K562 (cell line): ENCODE measurements around the gene UMAD1. TPM values are rescaled to one million over a fixed set of nuclear protein-coding genes. Genes with fewer than 3 reads are reported as not detected.

Source experiments
- BHLHE40 ChIP-seq: IDR thresholded peaks from 2 replicates; pipeline ENCODE4 v1.6.1; 2011; ENCODE audit warnings: low read length, improper control_type of control experiment
- FOSL1 ChIP-seq: fragments of 200-800 bp; sonication (Bioruptor generic); conservative IDR thresholded peaks from 2 replicates; pipeline ENCODE4 v1.6.1; 2016; ENCODE audit warnings: missing genetic modification characterization, missing compliant biosample characterization
- FOXJ3 ChIP-seq: sonication (generic); formaldehyde crosslinking; IDR thresholded peaks from 2 replicates; pipeline ENCODE4 v1.4.0; 2020; ENCODE audit warnings: mild to moderate bottlenecking, missing genetic modification reagents
- GTF2B ChIP-seq: IDR thresholded peaks from 2 replicates; pipeline ENCODE4 v1.6.1; 2011; ENCODE audit not compliant: insufficient read length; ENCODE audit errors: extremely low read depth
- HDAC2 ChIP-seq: fragments of 450-650 bp; IDR thresholded peaks from 2 replicates; pipeline ENCODE4 v1.6.1; 2016; ENCODE audit warnings: mild to moderate bottlenecking
- HES1 ChIP-seq: fragments of 450-650 bp; IDR thresholded peaks from 2 replicates; pipeline ENCODE4 v1.6.1; 2016; ENCODE audit warnings: low read depth, mild to moderate bottlenecking, moderate library complexity
- HMG20B ChIP-seq: fragments of 250-450 bp; sonication (Bioruptor Pico); IDR thresholded peaks from 2 replicates; pipeline ENCODE4 v1.5.0; 2021; ENCODE audit warnings: mild to moderate bottlenecking
- IFI16 ChIP-seq: fragments of 250-450 bp; sonication (Bioruptor Pico); IDR thresholded peaks from 2 replicates; pipeline ENCODE4 v2.1.2; 2022; ENCODE audit warnings: mild to moderate bottlenecking, inconsistent platforms
- MIER1 ChIP-seq: fragments of 450-650 bp; IDR thresholded peaks from 2 replicates; pipeline ENCODE4 v1.6.1; 2016; ENCODE audit warnings: antibody characterized with exemption, mild to moderate bottlenecking, low read depth
- NFXL1 ChIP-seq: fragments of 450-650 bp; formaldehyde crosslinking; IDR thresholded peaks from 2 replicates; pipeline ENCODE4 v1.4.0; 2021; ENCODE audit warnings: mild to moderate bottlenecking
- NRF1 ChIP-seq, 2 experiments: fragments of 450-650 bp; IDR thresholded peaks in 1 of 2; conservative IDR thresholded peaks in 1 of 2; 2 replicates each; pipeline ENCODE4 v1.6.1; 2014; ENCODE audit warnings: mild to moderate bottlenecking in 2 of 2
- POLR2AphosphoS5 ChIP-seq: IDR thresholded peaks from 2 replicates; pipeline ENCODE4 v1.6.1; 2011; ENCODE audit warnings: mild to moderate bottlenecking, low read depth, low read length, moderate library complexity; ENCODE audit not compliant: control insufficient read depth, insufficient read depth
- RBFOX2 ChIP-seq: fragments of 200-400 bp; formaldehyde crosslinking; IDR thresholded peaks from 2 replicates; pipeline ENCODE4 v1.6.1; 2017; ENCODE audit warnings: low read depth, mild to moderate bottlenecking, low read length, moderate library complexity
- TARDBP ChIP-seq: fragments of 450-650 bp; IDR thresholded peaks from 2 replicates; pipeline ENCODE4 v1.6.1; 2016
- ZC3H4 ChIP-seq: sonication (generic); formaldehyde crosslinking; IDR thresholded peaks from 2 replicates; pipeline ENCODE4 v1.9.0; 2021; ENCODE audit warnings: missing genetic modification reagents, borderline replicate concordance
- ZNF121 ChIP-seq: sonication (generic); formaldehyde crosslinking; conservative IDR thresholded peaks from 2 replicates; pipeline ENCODE4 v1.8.0; 2022; ENCODE audit warnings: missing genetic modification reagents
- polyA plus RNA-seq, 8 experiments: library from polyadenylated mRNA; depleted of rRNA in 4 of 8; stranded (reverse) in 5 of 8; unstranded in 3 of 8; fragments of >200 nt; fragmentation: Nextera tagmentation in 2 of 8; fragmentation: Illumina TruSeq in 1 of 8; extraction: Ambion mirVana in 2 of 8; extraction: Trizol in 1 of 8; gene quantifications; 2 replicates each; pipeline versions ENCODE4 v1.2.1 to v1.2.3, GENCODE V29; 2011 to 2014; ENCODE audit warnings: inconsistent platforms in 1 of 8, missing spikeins in 1 of 8
- total RNA-seq, 7 experiments: library from RNA; depleted of rRNA in 6 of 7; stranded (reverse); fragments of >200 nt in 6 of 7; fragmentation: Illumina TruSeq in 2 of 7; extraction: Trizol in 2 of 7; gene quantifications; 2 replicates each; pipeline versions ENCODE4 v1.2.1 to v1.2.3, GENCODE V29; 2011 to 2021; ENCODE audit warnings: low replicate concordance in 1 of 7

UMAD1 gene
- total and polyA plus RNA-seq, 9 of the 15 experiments (the other 6 are each of a cell fraction or from before 2014, with no cell fraction given): 9.0 to 26.7 (median 13.3) TPM

DNA sequence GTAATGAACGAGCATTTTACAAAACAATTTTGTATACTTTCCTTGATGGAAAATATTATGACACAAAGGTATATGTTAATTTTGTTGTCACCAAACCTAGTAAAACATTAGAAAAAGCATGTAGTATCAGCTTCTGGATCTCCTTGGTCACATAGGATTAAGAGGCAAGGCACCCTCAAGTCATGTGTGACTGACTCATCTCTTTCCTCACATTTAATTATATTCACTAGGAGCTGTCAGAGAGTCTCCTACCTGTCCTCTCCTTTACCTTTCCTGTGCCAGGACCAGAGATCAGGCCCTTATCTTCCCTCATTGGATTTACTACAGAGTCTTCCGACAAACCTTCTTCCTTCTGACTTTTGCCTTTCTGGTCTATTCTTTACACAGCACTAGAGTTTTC lies 189.1 kb downstream of the UMAD1 start (continued):
- TF ChIP-seq HES1 (no peak), RBFOX2 (no peak), HMG20B (CRISPR knock-in tag) (no peak), BHLHE40 (peak; percentile 42; the same call in 1 of the 2 replicates), TARDBP (no peak), ZNF121 (CRISPR knock-in tag) (no peak), FOSL1 (peak; percentile 88), POLR2AphosphoS5 (no peak), FOXJ3 (no peak), GTF2B (no peak), MIER1 (no peak), ZC3H4 (no peak), NRF1 (conservative IDR thresholded peaks at IDR 0.05 in 1 of 2, IDR thresholded peaks at IDR 0.05 in 1 of 2) (no peak), IFI16 (CRISPR knock-in tag) (no peak), HDAC2 (no peak), NFXL1 (no peak)
- TF ChIP-seq, all 486 proteins: peak for 5
